ENCODE measurements around the gene PRR20C.

GRCh38 chr13:57136093-57136492, 17.8 kb upstream of the PRR20C start:
- TF ChIP-seq, protein P1, sequence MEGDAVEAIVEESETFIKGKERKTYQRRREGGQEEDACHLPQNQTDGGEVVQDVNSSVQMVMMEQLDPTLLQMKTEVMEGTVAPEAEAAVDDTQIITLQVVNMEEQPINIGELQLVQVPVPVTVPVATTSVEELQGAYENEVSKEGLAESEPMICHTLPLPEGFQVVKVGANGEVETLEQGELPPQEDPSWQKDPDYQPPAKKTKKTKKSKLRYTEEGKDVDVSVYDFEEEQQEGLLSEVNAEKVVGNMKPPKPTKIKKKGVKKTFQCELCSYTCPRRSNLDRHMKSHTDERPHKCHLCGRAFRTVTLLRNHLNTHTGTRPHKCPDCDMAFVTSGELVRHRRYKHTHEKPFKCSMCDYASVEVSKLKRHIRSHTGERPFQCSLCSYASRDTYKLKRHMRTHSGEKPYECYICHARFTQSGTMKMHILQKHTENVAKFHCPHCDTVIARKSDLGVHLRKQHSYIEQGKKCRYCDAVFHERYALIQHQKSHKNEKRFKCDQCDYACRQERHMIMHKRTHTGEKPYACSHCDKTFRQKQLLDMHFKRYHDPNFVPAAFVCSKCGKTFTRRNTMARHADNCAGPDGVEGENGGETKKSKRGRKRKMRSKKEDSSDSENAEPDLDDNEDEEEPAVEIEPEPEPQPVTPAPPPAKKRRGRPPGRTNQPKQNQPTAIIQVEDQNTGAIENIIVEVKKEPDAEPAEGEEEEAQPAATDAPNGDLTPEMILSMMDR (optimal IDR thresholded peaks at IDR 0.05 in 1 of 3, IDR thresholded peaks at IDR 0.05 in 1 of 3, conservative IDR thresholded peaks at IDR 0.05 in 1 of 3; ENCODE audit: extremely low read depth in 1 of 3, insufficient read depth in 2 of 3, low read length in 3 of 3), result no peak
- no peak for TF ChIP-seq EZH2 (IDR thresholded peaks at IDR 0.05; ENCODE audit: low read length)
